ENCODE data around the gene SEMA4C. TPM values are rescaled to one million over a fixed set of nuclear protein-coding genes. Genes with fewer than 3 reads are reported as not detected.

The SEMA4C gene
- total RNA-seq, 2 donors from 2014 or later, result 17.0 to 18.0 TPM

DNA sequence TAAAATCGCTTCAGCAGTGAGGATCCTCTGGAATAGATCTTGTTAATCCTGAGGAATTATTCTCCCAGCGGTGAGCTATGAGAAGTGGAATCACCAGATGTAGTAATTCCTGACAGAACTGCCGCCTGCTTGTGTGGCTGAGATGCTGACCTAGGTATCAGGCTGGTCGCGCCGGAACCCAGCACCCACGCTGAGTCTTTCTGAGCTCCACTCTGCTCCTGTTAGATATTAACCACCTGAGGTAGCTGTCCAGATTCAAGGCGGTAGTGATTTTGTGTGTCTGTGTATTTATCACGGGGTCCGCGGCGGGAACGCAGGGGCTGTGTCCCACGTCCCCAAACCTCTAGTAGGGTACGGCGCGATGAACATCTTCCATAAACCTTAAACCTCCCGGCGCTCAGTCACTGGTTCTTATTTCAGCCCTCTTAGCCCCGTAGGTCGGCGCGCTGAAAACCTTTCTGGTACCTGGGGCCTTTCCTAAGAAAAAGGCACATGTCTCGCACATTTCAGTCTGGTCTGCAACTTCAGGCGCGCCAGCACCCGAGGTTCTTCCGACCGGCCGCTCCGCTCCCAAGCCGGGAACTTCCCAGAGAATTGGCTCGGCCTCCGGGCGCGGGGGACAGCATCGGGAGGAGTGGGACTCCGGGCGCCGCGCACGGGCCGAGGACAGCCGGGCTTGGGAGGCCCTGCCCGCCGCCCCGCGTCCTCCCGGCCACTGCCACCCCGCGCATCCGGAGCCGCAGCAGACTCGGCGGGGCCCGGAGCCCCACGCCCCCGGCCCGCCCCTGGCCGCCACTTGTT is 54.4 kb downstream of the SEMA4C start:
- DNase-seq (ENCODE audit: low spot score) (no peak), ATAC-seq (no peak)
- H3K4me1 Mint-ChIP-seq (ENCODE audit: low read depth in 2 of 2), result peaks cover 39 to 40% of the 10 kb centered on the region in 2 donors
- H3K36me3 Mint-ChIP-seq, result peaks cover 4% of the 10 kb centered on the region
- H3K27me3 Mint-ChIP-seq, result no peaks in the 10 kb centered on the region
- H3K27ac Mint-ChIP-seq, result peak overlapping the region; percentile 33 to 73
- peak overlapping the region; percentile 90 for H3K4me3 Mint-ChIP-seq
- no peaks in the 10 kb centered on the region for H3K9me3 Mint-ChIP-seq

DNA sequence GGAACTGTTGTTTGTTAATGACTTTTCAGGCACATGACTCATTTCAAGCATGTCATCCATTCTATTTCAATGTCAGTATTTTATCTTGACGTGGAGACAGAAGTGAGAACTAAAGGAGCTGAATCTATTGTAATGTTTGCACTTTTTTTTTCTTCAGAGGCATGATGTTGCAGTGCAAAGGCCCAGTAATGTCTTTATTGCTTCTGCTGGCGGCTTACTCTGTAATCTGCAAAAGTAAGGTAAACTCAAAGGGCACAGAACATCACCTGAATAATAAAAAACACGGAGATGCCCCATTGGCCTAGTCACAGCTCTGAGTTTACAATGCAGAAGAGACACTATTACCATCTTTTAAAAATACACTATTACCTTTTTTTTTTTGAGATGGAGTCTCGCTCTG is 56.2 kb downstream of the SEMA4C start:
- no peaks in the 10 kb centered on the region for H3K9me3 Mint-ChIP-seq
- H3K27me3 Mint-ChIP-seq, result no peaks in the 10 kb centered on the region
- H3K27ac Mint-ChIP-seq, result no peak overlapping the region
- no peak overlapping the region for H3K4me3 Mint-ChIP-seq
- peaks cover 4% of the 10 kb centered on the region for H3K36me3 Mint-ChIP-seq
- ATAC-seq (no peak), DNase-seq (ENCODE audit: low spot score) (no peak)
- peaks cover 21 to 23% of the 10 kb centered on the region in 2 donors for H3K4me1 Mint-ChIP-seq (ENCODE audit: low read depth in 2 of 2)

DNA sequence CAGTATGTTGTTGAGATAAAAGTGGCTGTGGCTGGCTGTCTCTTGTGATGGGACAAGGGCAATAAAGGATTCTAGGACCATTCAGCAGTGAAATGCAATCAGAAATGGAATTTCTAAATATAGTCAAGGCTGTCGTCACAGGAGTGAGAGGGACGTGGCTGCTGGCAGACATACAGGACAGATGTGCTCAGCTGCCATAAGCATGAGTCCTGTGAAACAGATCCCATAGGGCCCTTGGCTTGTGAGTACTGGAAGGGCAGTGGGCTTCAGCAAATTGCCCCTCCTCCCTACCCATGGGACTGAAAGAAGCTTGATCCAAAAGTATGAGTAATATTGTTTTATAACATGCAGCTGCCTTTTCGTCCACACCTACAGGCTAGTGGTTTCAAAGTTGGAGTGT is 58.0 kb downstream of the SEMA4C start:
- no peak overlapping the region for H3K27ac Mint-ChIP-seq
- no peaks in the 10 kb centered on the region for H3K36me3 Mint-ChIP-seq

DNA sequence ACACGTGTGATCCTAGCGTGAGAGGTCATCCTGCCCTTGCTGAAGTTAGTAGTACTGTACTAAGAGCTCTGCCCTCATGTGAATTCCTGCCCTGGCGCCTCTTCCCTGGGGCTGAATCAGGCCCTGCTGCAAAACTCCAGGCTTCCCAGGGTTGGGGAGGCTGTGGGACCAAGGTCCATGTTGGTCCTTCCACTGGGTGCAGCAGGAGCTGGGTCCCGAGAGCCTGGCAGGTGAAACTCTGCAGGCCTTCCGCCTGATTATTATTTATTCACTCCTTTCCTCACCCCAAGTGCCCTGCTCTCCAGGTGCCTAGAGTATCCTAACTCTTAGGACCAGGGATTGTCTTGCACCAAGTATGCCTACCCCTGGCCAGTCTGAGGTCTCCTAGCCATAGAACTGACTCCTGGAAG is 59.1 kb downstream of the SEMA4C start:
- Mint-ChIP-seq H3K9me3 (no peaks in the 10 kb centered on the region), H3K4me1 (ENCODE audit: low read depth in 2 of 2) (peaks cover 16 to 21% of the 10 kb centered on the region in 2 donors), H3K27ac (no peak overlapping the region), H3K36me3 (no peaks in the 10 kb centered on the region), H3K27me3 (no peaks in the 10 kb centered on the region), H3K4me3 (no peak overlapping the region)
- ATAC-seq, result no peak
- no peak for DNase-seq (ENCODE audit: low spot score)

More for the DNA sequence above, 58.0 kb downstream of the SEMA4C start:
- H3K4me1 Mint-ChIP-seq (ENCODE audit: low read depth in 2 of 2), result peaks cover 8 to 13% of the 10 kb centered on the region in 2 donors
- H3K4me3 Mint-ChIP-seq, result no peak overlapping the region
- DNase-seq (ENCODE audit: low spot score) (no peak), ATAC-seq (no peak)
- H3K27me3 Mint-ChIP-seq, result no peaks in the 10 kb centered on the region
- no peaks in the 10 kb centered on the region for H3K9me3 Mint-ChIP-seq

DNA sequence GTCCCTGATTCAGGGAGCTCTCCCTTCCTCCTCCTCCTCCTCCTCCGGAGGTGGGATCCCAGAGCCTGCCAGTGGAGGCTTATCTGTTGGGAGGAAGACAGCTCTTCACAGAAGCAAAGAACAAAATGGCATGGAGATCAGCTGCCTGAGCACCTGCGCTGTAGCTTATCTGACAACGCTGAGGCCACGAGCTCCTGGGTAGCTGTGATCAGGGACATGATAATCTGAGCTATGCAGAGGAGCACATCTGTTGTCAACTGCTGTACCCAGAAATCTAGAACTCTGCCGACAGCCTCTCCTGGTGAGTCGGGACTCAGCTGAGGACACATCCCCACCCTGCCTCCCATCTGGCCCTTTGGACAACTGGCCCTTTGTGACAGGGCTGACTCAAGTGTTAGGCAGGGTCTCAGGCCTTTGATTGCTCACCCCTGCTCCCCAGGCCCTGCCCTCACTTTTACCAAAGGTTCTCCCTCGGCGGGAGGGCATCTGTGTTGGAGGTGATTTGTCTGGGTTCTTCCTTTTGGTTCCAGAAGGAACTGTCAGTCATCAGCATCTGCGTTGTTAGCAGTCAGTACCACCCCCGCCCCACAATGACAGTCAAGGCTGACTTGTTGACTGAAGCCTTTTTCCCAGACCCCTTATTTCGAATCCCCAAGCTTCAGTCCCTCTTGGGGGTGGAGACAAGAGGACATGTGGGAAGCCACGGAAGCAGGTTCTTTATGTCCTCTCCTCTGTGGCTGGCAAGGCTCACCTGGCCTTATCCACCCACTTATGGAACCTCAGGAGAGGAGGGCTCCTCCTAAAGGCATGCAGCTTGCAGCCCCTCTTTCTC is 59.7 kb downstream of the SEMA4C start:
- no peak overlapping the region for H3K27ac Mint-ChIP-seq
- no peaks in the 10 kb centered on the region for H3K9me3 Mint-ChIP-seq
- ATAC-seq (no peak), DNase-seq (ENCODE audit: low spot score) (no peak)
- peaks cover 12 to 17% of the 10 kb centered on the region in 2 donors for H3K4me1 Mint-ChIP-seq (ENCODE audit: low read depth in 2 of 2)
- H3K36me3 Mint-ChIP-seq, result no peaks in the 10 kb centered on the region
- no peaks in the 10 kb centered on the region for H3K27me3 Mint-ChIP-seq
- no peak overlapping the region for H3K4me3 Mint-ChIP-seq

Other genes with a start within 250 kb of the SEMA4C start
- gene KANSL3, start 231.8 kb downstream of the SEMA4C start, total RNA-seq, result 10 to 100 TPM; 62.3 to 95.6 TPM
- not detected for gene FER1L5, start 227.3 kb downstream of the SEMA4C start, total RNA-seq
- 1 to 10 TPM; 7.5 to 8.3 TPM for gene LMAN2L, start 130.0 kb downstream of the SEMA4C start, total RNA-seq
- gene CNNM4, start 109.2 kb downstream of the SEMA4C start, total RNA-seq, result 1 to 10 TPM; 7.3 to 8.4 TPM
- gene CNNM3, start 53.8 kb downstream of the SEMA4C start, total RNA-seq, result 10 to 100 TPM; 15.7 to 32.9 TPM
- 10 to 100 TPM in 1 of 2 donors, 1 to 10 TPM in 1; 7.4 to 12.9 TPM for gene ANKRD23, start 26.1 kb downstream of the SEMA4C start, total RNA-seq
- 10 to 100 TPM; 27.8 to 41.7 TPM for gene ANKRD39, start 12.1 kb downstream of the SEMA4C start, total RNA-seq
- gene FAM178B, start 116.5 kb upstream of the SEMA4C start, total RNA-seq, result not detected
- gene FAHD2B, start 224.8 kb upstream of the SEMA4C start, total RNA-seq, result 10 to 100 TPM; 14.3 to 16.6 TPM
- gene ANKRD36, start 243.1 kb upstream of the SEMA4C start, total RNA-seq, result 10 to 100 TPM; 28.5 to 71.0 TPM